NCI-H2107 treated with DMSO at 0.1 percent for 48 hours (cell line): Measurements from ENCODE around the gene SUGCT.
"Not testable (repeated sequence)": the region's sequence is repeated elsewhere in the genome, so short reads cannot be mapped to it uniquely, and the experiment has no call there.

ENCODE experiments used
- DNase-seq: peaks from one replicate; lab custom pipeline; 2025; ENCODE audit not compliant: unreplicated experiment; lab: John Stamatoyannopoulos, UW

Gene SUGCT

GRCh38 chr7:40138973-40139372 is 4.2 kb downstream of the SUGCT start:
- DNase-seq = no peak

DNA sequence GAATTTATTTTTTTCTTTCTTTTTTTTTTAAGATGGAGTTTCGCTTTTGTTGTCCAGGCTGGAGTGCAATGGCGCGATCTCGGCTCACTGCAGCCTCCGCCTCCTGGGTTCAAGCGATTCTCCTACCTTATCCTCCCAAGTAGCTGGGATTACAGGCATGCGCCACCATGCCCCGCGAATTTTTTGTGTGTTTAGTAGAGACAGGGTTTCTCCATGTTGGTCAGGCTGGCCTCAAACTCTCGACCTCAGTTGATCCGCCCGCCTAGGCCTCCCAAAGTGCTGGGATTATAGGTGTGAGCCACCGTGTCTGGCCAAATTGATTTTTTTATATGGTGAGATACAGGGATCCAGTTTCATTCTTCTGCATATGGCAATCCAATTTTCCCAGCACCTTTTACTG is 5.1 kb downstream of the SUGCT start:
- not testable (repeated sequence) for DNase-seq

DNA sequence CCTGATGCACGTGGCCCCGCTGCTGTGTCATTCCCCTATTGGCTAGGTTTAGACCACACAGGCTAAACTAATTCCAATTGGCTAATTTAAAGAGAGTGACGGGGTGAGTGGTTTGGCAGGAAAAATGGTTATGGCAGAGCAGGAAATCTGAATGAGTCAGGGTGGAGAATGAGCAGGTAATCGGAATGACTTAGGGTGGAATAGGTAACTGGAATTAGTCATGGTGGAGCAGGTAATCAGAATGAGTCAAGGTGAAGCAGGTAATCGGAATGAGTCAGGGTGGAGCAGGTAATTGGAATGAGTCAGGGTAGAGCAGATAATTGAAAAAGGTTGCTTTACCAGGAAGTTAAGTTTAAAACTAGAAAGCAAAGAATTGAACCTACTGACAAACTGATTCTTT is 7.1 kb downstream of the SUGCT start:
- not testable (repeated sequence) for DNase-seq

GRCh38 chr7:40145596-40146130 is 10.9 kb downstream of the SUGCT start:
- not testable (repeated sequence) for DNase-seq

- no peak for DNase-seq
These were observed 12.8 kb downstream of the SUGCT start for GRCh38 chr7:40147371-40148246.

- not testable (repeated sequence) for DNase-seq
These were observed 13.4 kb downstream of the SUGCT start for GRCh38 chr7:40148247-40148580.

- DNase-seq = no peak
These were observed 13.9 kb downstream of the SUGCT start for GRCh38 chr7:40148671-40149070.

DNA sequence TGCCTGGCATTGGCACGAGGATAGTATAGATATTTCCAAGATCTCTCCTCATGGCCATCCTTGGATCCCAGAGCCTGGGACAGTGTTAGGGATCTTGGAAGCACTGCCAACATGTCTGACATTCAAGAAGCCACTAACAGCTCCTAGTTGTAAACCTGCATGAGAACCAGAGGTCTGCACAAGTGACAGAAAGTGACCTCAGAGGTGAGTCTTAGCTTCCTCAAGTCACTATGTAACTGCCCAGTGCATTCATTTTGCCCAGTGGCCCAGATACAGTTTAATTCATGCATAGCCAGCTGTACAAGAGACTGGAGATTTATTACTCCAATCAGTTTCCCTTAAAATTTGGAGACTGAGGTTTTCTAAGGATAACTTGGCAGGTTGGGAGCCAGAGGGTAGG is 16.7 kb downstream of the SUGCT start:
- DNase-seq = no peak

GRCh38 chr7:40156988-40157387 is 22.2 kb downstream of the SUGCT start:
- no peak for DNase-seq

- no peak for DNase-seq
These were observed 27.7 kb downstream of the SUGCT start for GRCh38 chr7:40162516-40162915.

DNA sequence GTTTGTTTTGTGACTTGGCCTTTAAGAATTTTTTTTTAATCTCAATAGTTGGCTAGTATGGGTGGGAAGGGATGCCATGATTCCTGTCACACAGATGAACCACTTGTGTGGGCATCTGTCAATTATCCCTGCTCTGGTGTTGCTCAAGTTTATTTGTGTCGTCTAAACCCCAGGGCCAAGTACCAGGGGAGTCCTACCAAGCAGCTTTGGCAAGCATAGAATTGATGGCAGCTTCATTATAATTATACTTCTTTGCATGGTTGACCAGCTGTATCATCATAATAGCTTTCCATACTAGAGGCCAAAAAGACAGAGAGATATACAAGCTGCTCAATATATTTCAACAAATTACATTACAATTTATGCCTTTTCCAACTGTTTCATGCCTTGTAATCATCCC is 30.4 kb downstream of the SUGCT start:
- DNase-seq = no peak

GRCh38 chr7:40167291-40167690 is 32.5 kb downstream of the SUGCT start:
- DNase-seq = no peak

DNA sequence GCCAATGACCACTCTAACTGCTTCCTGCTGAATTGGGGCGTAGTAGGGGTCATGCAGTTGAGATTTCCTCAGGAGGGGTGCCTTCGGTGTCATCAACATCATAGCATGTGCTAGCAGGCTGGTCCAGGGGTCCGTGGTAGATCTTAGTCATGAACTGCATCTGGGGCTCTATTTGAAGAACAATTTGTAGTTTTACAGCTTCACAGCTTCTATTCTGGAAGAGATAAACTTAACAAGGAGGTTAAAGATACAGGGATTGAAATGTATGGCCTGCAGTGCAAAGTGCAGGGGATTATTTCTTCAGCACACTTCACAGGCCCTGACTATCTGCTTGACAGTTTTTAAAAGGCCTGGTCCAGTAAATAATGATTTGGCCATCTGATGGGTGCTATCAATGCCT is 33.5 kb downstream of the SUGCT start:
- DNase-seq = not testable (repeated sequence)

GRCh38 chr7:40173121-40173520 is 38.3 kb downstream of the SUGCT start:
- not testable (repeated sequence) for DNase-seq

GRCh38 chr7:40175256-40175655 is 40.5 kb downstream of the SUGCT start:
- DNase-seq = not testable (repeated sequence)

DNA sequence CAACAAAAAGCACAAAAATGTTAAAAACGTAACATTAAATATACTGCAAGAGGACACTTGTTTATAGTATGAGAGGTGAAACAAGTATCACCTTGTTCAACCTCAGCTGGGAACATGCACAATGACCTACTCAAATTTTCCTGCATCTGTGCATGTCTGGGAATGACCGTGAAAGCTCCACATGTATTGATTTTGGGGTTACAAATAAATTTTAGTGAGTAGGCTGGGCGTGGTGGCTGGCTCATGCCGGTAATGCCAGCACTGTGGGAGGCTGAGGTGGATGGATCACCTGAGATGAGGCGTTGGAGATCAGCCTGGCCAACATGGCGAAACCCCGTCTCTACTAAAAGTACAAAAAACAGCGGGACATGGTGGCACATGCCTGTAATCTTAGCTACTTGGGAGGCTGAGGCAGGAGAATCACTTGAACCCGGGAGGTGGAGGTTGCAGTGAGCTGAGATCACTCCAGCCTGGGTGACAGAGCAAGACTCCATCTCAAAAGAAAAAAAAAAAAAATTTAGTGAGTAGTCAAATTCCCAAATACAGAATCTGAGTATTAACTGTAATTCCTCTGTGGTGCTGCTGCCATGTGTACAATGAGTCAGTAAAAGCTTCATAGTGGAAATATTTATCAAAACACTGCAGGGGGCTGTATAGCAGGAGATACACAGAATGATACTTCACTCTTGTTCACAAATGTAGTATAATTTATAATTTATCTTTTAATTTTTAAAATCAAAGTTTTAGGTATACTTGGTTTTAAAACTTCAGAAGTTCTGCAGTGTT is 41.1 kb downstream of the SUGCT start:
- DNase-seq = no peak

- DNase-seq = no peak
These were observed 42.3 kb downstream of the SUGCT start for GRCh38 chr7:40177071-40177470.

DNA sequence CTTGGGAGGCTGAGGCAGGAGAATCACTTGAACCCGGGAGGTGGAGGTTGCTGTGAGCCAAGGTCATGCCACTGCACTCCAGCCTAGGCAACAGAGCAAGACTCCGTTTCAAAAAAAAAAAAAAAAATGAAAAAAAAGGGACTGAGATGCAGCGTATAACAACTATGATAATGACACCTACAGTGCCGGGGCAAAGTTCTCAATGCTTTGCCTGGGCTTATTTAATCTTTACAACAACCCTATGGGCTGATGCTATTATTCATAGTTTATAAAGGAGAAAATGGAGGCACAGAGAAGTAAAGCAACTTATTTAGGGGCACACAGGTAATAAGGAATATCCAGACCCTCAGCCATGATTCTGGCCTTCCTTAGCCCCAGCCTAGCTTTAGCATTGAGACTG is 47.6 kb downstream of the SUGCT start:
- no peak for DNase-seq

GRCh38 chr7:40186586-40186985 is 51.8 kb downstream of the SUGCT start:
- DNase-seq = no peak

DNA sequence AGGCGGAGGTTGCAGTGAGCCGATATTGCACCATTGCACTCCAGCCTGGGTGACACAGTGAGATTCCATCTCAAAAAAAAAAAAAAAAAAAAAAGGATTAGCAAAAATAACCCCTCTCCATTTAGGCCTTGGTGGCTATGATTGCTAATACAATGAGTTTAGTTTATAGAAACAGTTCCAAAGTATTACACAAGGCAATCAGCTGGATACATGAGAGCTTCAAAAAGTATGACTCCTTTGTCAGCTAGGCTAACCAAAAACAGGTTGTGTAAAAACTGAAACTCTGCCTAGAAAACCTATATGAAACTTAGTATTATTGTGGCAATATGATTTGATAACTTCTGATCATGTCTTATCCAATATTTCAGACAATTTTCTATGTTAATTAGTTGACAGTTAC is 57.2 kb downstream of the SUGCT start:
- no peak for DNase-seq

DNA sequence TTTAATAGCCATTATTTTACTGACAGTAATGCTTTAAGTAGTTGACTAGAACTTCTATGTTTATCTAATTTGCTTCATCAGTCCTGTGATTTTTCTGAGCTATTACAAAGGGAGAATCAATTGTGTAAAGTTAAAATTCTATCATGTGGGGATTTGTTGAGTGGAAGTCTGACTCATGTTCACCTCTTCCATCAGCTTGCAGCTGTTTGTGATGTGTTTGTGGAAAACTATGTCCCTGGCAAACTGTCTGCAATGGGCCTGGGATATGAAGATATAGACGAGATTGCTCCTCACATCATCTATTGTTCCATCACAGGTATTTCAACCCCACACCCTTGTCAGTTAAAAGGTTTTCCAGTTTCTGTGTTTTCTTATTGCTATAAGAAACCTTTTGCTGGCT is 59.9 kb downstream of the SUGCT start:
- DNase-seq = no peak

- DNase-seq = no peak
These were observed 62.7 kb downstream of the SUGCT start for GRCh38 chr7:40197527-40197926.
